SK-N-SH (cell line): ENCODE data around the gene HDLBP. TPM values are rescaled to one million over a fixed set of nuclear protein-coding genes. Genes with fewer than 3 reads are reported as not detected.

ENCODE experiments used
- CTCF ChIA-PET: fragments of 300-600, 350-600 bp; formaldehyde crosslinking; extraction: SDS; loops from one replicate; lab custom pipeline; 2021; lab: Yijun Ruan, JAX
- POLR2A ChIA-PET: fragments of 350-600 bp; sonication (Branson Sonifier 250); formaldehyde crosslinking; extraction: SDS; loops from one replicate; lab custom pipeline; 2020; ENCODE audit warnings: antibody characterized with exemption, inconsistent platforms; lab: Yijun Ruan, JAX
- DNase-seq: peaks from one replicate; pipeline ENCODE4 v3.0.0; 2012
- H2AFZ ChIP-seq: fragments of 200-600 bp; sonication (generic); 2 replicates; pipeline ENCODE4 v1.8.1; 2016; ENCODE audit warnings: antibody characterized with exemption, mild to moderate bottlenecking, low read depth
- H3F3A ChIP-seq: fragments of 200-600 bp; sonication (generic); replicated peaks from 2 replicates; pipeline ENCODE3; 2016; ENCODE audit warnings: antibody characterized with exemption, mild to moderate bottlenecking; ENCODE audit not compliant: insufficient read depth
- H3K27ac ChIP-seq, 2 experiments: fragments of 200-500 bp in 1 of 2; fragments of 200-600 bp in 1 of 2; sonication (Bioruptor generic) in 1 of 2; sonication (generic), shearing (Covaris generic) in 1 of 2; 2 replicates each; pipeline versions ENCODE4 v1.5.1 to v1.6.1; 2014 to 2016; ENCODE audit warnings: low read depth in 2 of 2, inconsistent platforms in 1 of 2, low read length in 1 of 2, mild to moderate bottlenecking in 1 of 2, mixed read lengths in 1 of 2
- H3K27me3 ChIP-seq: fragments of 200-600 bp; sonication (generic), shearing (Covaris generic); 2 replicates; pipeline ENCODE4 v1.6.1; 2016; ENCODE audit warnings: mixed run types; ENCODE audit not compliant: insufficient read depth
- H3K36me3 ChIP-seq, 2 experiments: fragments of 200-500 bp in 1 of 2; fragments of 200-600 bp in 1 of 2; sonication (Bioruptor generic) in 1 of 2; sonication (generic) in 1 of 2; replicated peaks in 1 of 2; 2 replicates each; pipeline versions ENCODE3 to v1.5.1; 2014 to 2016; ENCODE audit warnings: low read length in 1 of 2, mild to moderate bottlenecking in 1 of 2; ENCODE audit not compliant: insufficient read depth in 2 of 2, control insufficient read depth in 1 of 2
- H3K4me1 ChIP-seq, 2 experiments: fragments of 200-500 bp in 1 of 2; fragments of 200-600 bp in 1 of 2; sonication (Bioruptor generic) in 1 of 2; sonication (generic), shearing (Covaris generic) in 1 of 2; 2 replicates each; pipeline versions ENCODE4 v1.5.1 to v1.6.1; 2014 to 2016; ENCODE audit warnings: low read depth in 1 of 2, low read length in 1 of 2, mixed run types in 1 of 2; ENCODE audit not compliant: insufficient read depth in 2 of 2, control insufficient read depth in 1 of 2
- H3K4me2 ChIP-seq: fragments of 200-600 bp; sonication (generic), shearing (Covaris generic); 2 replicates; pipeline ENCODE4 v1.6.1; 2017; ENCODE audit warnings: mixed run types
- H3K4me3 ChIP-seq, 2 experiments: fragments of 200-500 bp in 1 of 2; fragments of 200-600 bp in 1 of 2; sonication (Bioruptor generic) in 1 of 2; sonication (generic), shearing (Covaris generic) in 1 of 2; 2 replicates each; pipeline versions ENCODE4 v1.5.1 to v1.8.1; 2014 to 2016; ENCODE audit warnings: low read depth in 2 of 2, inconsistent platforms in 1 of 2, low read length in 1 of 2, mild to moderate bottlenecking in 1 of 2, mixed read lengths in 1 of 2, moderate library complexity in 1 of 2
- H3K79me2 ChIP-seq: fragments of 200-600 bp; sonication (generic); 2 replicates; pipeline ENCODE4 v1.8.1; 2017; ENCODE audit warnings: mild to moderate bottlenecking; ENCODE audit not compliant: insufficient read depth
- H3K9ac ChIP-seq: fragments of 200-600 bp; sonication (generic); 2 replicates; pipeline ENCODE4 v1.6.1; 2017; ENCODE audit warnings: mixed run types
- H3K9me2 ChIP-seq: fragments of 200-600 bp; sonication (generic); 2 replicates; pipeline ENCODE4 v1.6.1; 2017; ENCODE audit warnings: mixed run types
- H3K9me3 ChIP-seq: fragments of 200-600 bp; sonication (generic); 2 replicates; pipeline ENCODE4 v1.6.1; 2017; ENCODE audit warnings: mixed run types, mild to moderate bottlenecking, moderate library complexity
- H4K20me1 ChIP-seq: fragments of 200-600 bp; sonication (generic); 2 replicates; pipeline ENCODE4 v1.6.1; 2017; ENCODE audit warnings: mild to moderate bottlenecking, mixed run types; ENCODE audit not compliant: insufficient read depth
- CHD2 ChIP-seq: fragments of 150-350 bp; IDR thresholded peaks from 2 replicates; pipeline ENCODE4 v1.6.1; 2018; ENCODE audit warnings: low read length; ENCODE audit not compliant: partially characterized antibody
- EZH2phosphoT487 ChIP-seq: fragments of 200-600 bp; sonication (generic); IDR thresholded peaks from 2 replicates; pipeline ENCODE4 v1.6.1; 2017; ENCODE audit warnings: low read depth, mixed run types, mild to moderate bottlenecking, antibody characterized with exemption, moderate library complexity, borderline replicate concordance
- FOSL2 ChIP-seq: IDR thresholded peaks from 2 replicates; pipeline ENCODE4 v1.4.0; 2012; ENCODE audit warnings: low read depth, mild to moderate bottlenecking, moderate library complexity, borderline replicate concordance
- GABPA ChIP-seq: IDR thresholded peaks from 2 replicates; pipeline ENCODE4 v1.4.0; 2012; ENCODE audit warnings: low read depth, mild to moderate bottlenecking
- MXI1 ChIP-seq: IDR thresholded peaks from 2 replicates; pipeline ENCODE4 v1.6.1; 2012; ENCODE audit warnings: mild to moderate bottlenecking, low read depth, low read length, improper control_type of control experiment
- RAD21 ChIP-seq: IDR thresholded peaks from 2 replicates; pipeline ENCODE4 v1.6.1; 2012; ENCODE audit warnings: mild to moderate bottlenecking, low read length
- RCOR1 ChIP-seq: fragments of 150-350 bp; IDR thresholded peaks from 2 replicates; pipeline ENCODE4 v1.6.1; 2017; ENCODE audit warnings: antibody characterized with exemption, low read length
- RFX5 ChIP-seq: IDR thresholded peaks from 2 replicates; pipeline ENCODE4 v1.6.1; 2012; ENCODE audit warnings: mild to moderate bottlenecking, improper control_type of control experiment, low read length
- SMC3 ChIP-seq: IDR thresholded peaks from 2 replicates; pipeline ENCODE4 v1.6.1; 2012; ENCODE audit warnings: low read depth, low read length, improper control_type of control experiment
- TEAD4 ChIP-seq: IDR thresholded peaks from 2 replicates; pipeline ENCODE4 v1.4.0; 2012; ENCODE audit warnings: mild to moderate bottlenecking, borderline replicate concordance; ENCODE audit not compliant: insufficient read depth
- WGBS: methylation state at CpG from one replicate; pipeline ENCODE4 v1.1.6; 2017; ENCODE audit warnings: low lambda C conversion rate; 5-methylcytosine and 5-hydroxymethylcytosine counted together
- polyA plus RNA-seq, 3 experiments: library from polyadenylated mRNA; depleted of rRNA; stranded (reverse); fragments of >200 nt; gene quantifications; 2 replicates each; pipeline ENCODE4 v1.2.3, GENCODE V29; 2012
- TF ChIP-seq, protein P1 (sequence below): IDR thresholded peaks from 2 replicates; pipeline ENCODE4 v1.4.0; 2012; ENCODE audit warnings: low read depth

HDLBP gene
- polyA plus RNA-seq, 1 of the 3 experiments (the other 2 are of a cell fraction), result 263 TPM

DNA sequence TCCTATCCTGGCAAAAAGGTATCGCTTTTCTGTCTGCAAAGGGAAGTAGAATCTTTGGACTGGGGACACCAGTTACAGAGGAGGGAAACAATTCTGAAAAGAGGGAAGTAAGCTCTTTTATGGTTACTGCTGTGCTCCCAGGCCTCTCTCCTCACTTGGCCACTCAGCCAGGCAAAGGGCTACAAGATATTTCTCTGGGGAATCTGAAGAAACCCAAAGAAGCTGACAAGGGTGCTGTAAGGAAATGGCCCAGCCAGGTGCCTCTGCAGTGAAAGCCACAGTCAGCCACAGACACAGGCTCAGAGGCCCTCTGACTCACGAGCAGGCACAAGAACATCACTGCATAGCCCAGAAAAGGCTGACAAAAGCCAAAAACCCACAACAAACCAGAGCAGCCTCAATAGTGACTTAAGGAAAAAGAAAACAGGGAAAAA lies 5.8 kb downstream of the HDLBP start:
- POLR2A ChIA-PET, result interaction anchor here (0.5 kb wide), 1 partner anchor 8 kb away, joined by 4 read pairs; no protein-coding TSS in a partner anchor
- Histone ChIP-seq H4K20me1 (peaks cover 64% of the 10 kb centered on the region), H3K9me3 (no peaks in the 10 kb centered on the region), H3K4me3 (no peak overlapping the region), H3K79me2 (peaks cover 100% of the 10 kb centered on the region), H3K36me3 (peaks cover 0 to 3% of the 10 kb centered on the region in 2 experiments), H3K27me3 (no peaks in the 10 kb centered on the region), H3K9ac (no peak overlapping the region), H3K4me1 (peaks cover 0 to 18% of the 10 kb centered on the region in 2 experiments; a peak in 2 of 4 replicates), H3K4me2 (no peak overlapping the region), H3F3A (peaks cover 3% of the 10 kb centered on the region), H3K9me2 (no peaks in the 10 kb centered on the region), H3K27ac (no peak overlapping the region), H2AFZ (no peak overlapping the region)
- TF ChIP-seq MXI1, result no peak
- TF ChIP-seq CHD2, result no peak
- TF ChIP-seq RCOR1, result no peak
- TF ChIP-seq SMC3, result no peak
- TF ChIP-seq RAD21, result no peak
- 74% methylated on average over 2 of the region's 2 CpGs for WGBS
- no peak for DNase-seq
- CTCF ChIA-PET, result no interaction called here

DNA sequence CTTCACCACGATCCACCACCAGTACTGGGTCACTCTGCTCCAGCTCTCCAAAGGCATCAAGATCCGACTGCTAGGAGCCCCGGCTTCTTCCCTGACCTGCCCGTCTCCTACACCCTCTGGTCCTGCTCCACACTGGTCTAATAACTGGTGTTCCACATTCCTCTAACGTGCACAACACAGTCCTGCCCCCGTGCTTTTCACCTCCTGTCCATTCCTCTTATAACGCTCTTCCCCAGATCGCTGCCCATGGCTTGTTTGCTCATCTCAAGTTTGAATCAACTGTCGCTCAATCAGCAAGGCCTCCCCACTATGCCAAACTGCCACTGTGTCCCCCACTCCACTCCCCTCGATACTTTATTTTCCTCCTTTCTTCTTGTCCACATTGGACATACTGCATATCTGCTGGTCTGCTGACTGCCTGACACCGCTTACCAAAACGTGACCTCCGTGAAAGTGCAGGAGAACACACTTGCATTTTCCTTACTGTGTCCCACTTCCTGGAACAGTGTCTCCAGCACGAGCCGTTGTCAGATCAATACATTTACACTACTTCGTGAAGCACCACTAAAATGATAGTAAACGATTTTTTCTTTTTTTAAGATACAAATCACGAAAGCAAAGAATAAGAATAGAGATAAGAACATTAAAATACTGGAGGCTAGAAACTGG lies 6.5 kb downstream of the HDLBP start:
- CTCF ChIA-PET, result no interaction called here
- peaks cover 0 to 3% of the 10 kb centered on the region in 2 experiments for H3K36me3 ChIP-seq
- no peak for DNase-seq
- peaks cover 100% of the 10 kb centered on the region for H3K79me2 ChIP-seq
- no peak overlapping the region for H3K4me3 ChIP-seq
- H2AFZ ChIP-seq, result no peak overlapping the region
- no peaks in the 10 kb centered on the region for H3K9me3 ChIP-seq
- TF ChIP-seq EZH2phosphoT487, result no peak
- TF ChIP-seq, all 33 proteins: peak for 0
- Histone ChIP-seq H3K27me3 (no peaks in the 10 kb centered on the region), H3K9me2 (no peaks in the 10 kb centered on the region), H4K20me1 (peaks cover 71% of the 10 kb centered on the region), H3F3A (peaks cover 3% of the 10 kb centered on the region), H3K9ac (no peak overlapping the region), H3K27ac (no peak overlapping the region), H3K4me1 (peaks cover 0 to 26% of the 10 kb centered on the region in 2 experiments; a peak in 2 of 4 replicates), H3K4me2 (no peak overlapping the region)
- WGBS, result 83% methylated on average over 17 of the region's 18 CpGs
- POLR2A ChIA-PET, result no interaction called here

DNA sequence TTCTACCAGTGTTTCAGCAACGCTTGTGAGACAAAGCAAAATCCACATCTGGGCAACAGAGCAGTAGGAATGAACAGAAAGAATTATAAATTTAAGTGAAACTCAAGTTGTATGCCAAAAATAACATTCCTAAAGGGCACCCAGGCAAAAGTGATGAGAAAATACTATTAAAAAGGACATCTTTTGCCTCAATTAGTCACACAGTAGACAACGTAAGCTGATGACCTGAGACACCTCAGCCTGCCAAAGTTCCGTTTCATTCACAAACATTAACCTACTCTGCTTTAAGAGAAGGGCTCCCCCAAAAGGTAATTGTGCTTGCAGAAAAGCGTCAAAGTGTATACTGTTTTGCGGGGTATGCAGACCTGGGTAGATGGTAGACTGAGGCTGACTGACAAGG lies 7.2 kb downstream of the HDLBP start:
- H2AFZ ChIP-seq, result no peak overlapping the region
- ChIA-PET CTCF (no interaction called here), POLR2A (no interaction called here)
- H3K27me3 ChIP-seq, result no peaks in the 10 kb centered on the region
- no peak overlapping the region for H3K9ac ChIP-seq
- no peaks in the 10 kb centered on the region for H3K9me3 ChIP-seq
- peaks cover 78% of the 10 kb centered on the region for H4K20me1 ChIP-seq
- peaks cover 0 to 29% of the 10 kb centered on the region in 2 experiments; a peak in 2 of 4 replicates for H3K4me1 ChIP-seq
- no peaks in the 10 kb centered on the region for H3K9me2 ChIP-seq
- H3K79me2 ChIP-seq, result peaks cover 100% of the 10 kb centered on the region
- WGBS, result 89% methylated on average over 5 of the region's 5 CpGs
- peaks cover 0 to 3% of the 10 kb centered on the region in 2 experiments for H3K36me3 ChIP-seq
- no peak overlapping the region for H3K4me2 ChIP-seq
- no peak overlapping the region for H3K4me3 ChIP-seq
- peaks cover under 1% of the 10 kb centered on the region for H3F3A ChIP-seq
- no peak overlapping the region for H3K27ac ChIP-seq
- TF ChIP-seq GABPA, result no peak
- TF ChIP-seq FOSL2, result no peak
- TF ChIP-seq TEAD4, result no peak
- no peak for TF ChIP-seq RFX5
- TF ChIP-seq SMC3, result no peak
- TF ChIP-seq, protein P1, sequence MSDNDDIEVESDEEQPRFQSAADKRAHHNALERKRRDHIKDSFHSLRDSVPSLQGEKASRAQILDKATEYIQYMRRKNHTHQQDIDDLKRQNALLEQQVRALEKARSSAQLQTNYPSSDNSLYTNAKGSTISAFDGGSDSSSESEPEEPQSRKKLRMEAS, result no peak
- TF ChIP-seq, all 33 proteins: peak for 0
- DNase-seq, result no peak
